ENCODE measurements around the gene EXOSC5. TPM values are rescaled to one million over a fixed set of nuclear protein-coding genes. Genes with fewer than 3 reads are reported as not detected.
A peak's percentile ranks its signal among the peaks of the same experiment; 100 is the strongest.
"Not testable (repeated sequence)": the region's sequence is repeated elsewhere in the genome, so short reads cannot be mapped to it uniquely, and the experiment has no call there.

EXOSC5 gene
- total RNA-seq, 1 donor from 2014 or later, result 20.3 TPM

DNA sequence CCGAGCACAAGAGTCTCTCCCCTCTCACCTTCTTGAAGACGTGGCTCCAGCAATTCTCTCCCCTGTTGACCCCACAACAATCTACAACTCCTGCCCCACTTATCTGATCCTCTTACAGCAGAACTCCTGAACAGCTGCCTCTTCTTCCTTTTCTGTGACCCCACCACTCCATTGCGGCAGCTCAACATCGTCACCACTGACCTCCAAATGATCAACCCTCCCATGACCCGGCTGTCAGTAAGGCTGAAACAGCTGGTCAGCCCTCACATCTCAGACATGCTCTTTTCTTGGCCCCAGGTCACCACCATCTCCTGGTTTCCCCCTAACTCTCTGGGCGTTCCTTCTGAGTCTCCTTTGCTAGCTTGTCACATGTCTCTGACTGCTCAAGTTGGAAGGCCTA lies 1.8 kb downstream of the EXOSC5 start:
- H3K4me1 Mint-ChIP-seq, result peaks cover 38% of the 10 kb centered on the region
- peak overlapping the region; percentile 70 for H3K27ac Mint-ChIP-seq (ENCODE audit: unreplicated experiment)
- no peak for DNase-seq (ENCODE audit: low read depth, low spot score)
- no peaks in the 10 kb centered on the region for H3K27me3 Mint-ChIP-seq (ENCODE audit: low read depth)
- peak overlapping the region; percentile 77 for H3K4me3 Mint-ChIP-seq
- TF ChIP-seq, protein P1, sequence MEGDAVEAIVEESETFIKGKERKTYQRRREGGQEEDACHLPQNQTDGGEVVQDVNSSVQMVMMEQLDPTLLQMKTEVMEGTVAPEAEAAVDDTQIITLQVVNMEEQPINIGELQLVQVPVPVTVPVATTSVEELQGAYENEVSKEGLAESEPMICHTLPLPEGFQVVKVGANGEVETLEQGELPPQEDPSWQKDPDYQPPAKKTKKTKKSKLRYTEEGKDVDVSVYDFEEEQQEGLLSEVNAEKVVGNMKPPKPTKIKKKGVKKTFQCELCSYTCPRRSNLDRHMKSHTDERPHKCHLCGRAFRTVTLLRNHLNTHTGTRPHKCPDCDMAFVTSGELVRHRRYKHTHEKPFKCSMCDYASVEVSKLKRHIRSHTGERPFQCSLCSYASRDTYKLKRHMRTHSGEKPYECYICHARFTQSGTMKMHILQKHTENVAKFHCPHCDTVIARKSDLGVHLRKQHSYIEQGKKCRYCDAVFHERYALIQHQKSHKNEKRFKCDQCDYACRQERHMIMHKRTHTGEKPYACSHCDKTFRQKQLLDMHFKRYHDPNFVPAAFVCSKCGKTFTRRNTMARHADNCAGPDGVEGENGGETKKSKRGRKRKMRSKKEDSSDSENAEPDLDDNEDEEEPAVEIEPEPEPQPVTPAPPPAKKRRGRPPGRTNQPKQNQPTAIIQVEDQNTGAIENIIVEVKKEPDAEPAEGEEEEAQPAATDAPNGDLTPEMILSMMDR (conservative IDR thresholded peaks at IDR 0.05), result no peak
- no peaks in the 10 kb centered on the region for H3K9me3 Mint-ChIP-seq
- no peaks in the 10 kb centered on the region for H3K36me3 Mint-ChIP-seq (ENCODE audit: low read depth)

GRCh38 chr19:41392775-41393174 lies 4.4 kb downstream of the EXOSC5 start:
- Mint-ChIP-seq H3K36me3 (ENCODE audit: low read depth) (no peaks in the 10 kb centered on the region), H3K27me3 (ENCODE audit: low read depth) (no peaks in the 10 kb centered on the region), H3K4me1 (peaks cover 24% of the 10 kb centered on the region), H3K4me3 (no peak overlapping the region), H3K27ac (ENCODE audit: unreplicated experiment) (no peak overlapping the region), H3K9me3 (no peaks in the 10 kb centered on the region)
- TF ChIP-seq, protein P1 (conservative IDR thresholded peaks at IDR 0.05), result no peak
- DNase-seq (ENCODE audit: low read depth, low spot score), result no peak

DNA sequence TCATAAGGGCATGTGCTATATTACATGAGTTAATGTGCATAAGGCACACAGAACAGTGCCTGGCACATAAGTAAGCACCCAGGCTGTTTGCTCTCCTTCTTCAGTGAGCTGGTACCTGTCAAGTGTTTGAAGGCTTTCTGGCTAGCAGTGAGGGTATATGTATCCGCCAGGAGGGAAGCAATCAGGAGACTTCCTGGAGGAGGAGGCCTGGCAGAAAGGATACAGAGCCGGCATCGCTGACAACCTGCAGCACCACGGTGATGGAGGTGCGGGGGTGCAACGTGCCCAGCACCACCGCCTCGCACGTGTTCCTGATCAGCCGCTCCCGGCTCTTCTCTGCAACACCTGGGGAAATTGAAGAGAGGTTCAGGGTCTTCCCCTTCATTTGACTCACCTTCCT lies 5.5 kb downstream of the EXOSC5 start:
- TF ChIP-seq, protein P1 (conservative IDR thresholded peaks at IDR 0.05), result no peak
- Mint-ChIP-seq H3K36me3 (ENCODE audit: low read depth) (no peaks in the 10 kb centered on the region), H3K27ac (ENCODE audit: unreplicated experiment) (no peak overlapping the region), H3K4me1 (peaks cover 13% of the 10 kb centered on the region), H3K27me3 (ENCODE audit: low read depth) (no peaks in the 10 kb centered on the region), H3K4me3 (no peak overlapping the region), H3K9me3 (no peaks in the 10 kb centered on the region)
- no peak for DNase-seq (ENCODE audit: low read depth, low spot score)

GRCh38 chr19:41386442-41386841 lies 10.7 kb downstream of the EXOSC5 start:
- no peak overlapping the region for H3K27ac Mint-ChIP-seq (ENCODE audit: unreplicated experiment)
- TF ChIP-seq, protein P1 (conservative IDR thresholded peaks at IDR 0.05), result no peak
- no peak overlapping the region for H3K4me3 Mint-ChIP-seq
- DNase-seq (ENCODE audit: low read depth, low spot score), result no peak
- H3K9me3 Mint-ChIP-seq, result no peaks in the 10 kb centered on the region
- H3K36me3 Mint-ChIP-seq (ENCODE audit: low read depth), result peaks cover 2% of the 10 kb centered on the region
- no peaks in the 10 kb centered on the region for H3K4me1 Mint-ChIP-seq
- no peaks in the 10 kb centered on the region for H3K27me3 Mint-ChIP-seq (ENCODE audit: low read depth)

- H3K36me3 Mint-ChIP-seq (ENCODE audit: low read depth), result peaks cover 2% of the 10 kb centered on the region
- H3K27ac Mint-ChIP-seq (ENCODE audit: unreplicated experiment), result no peak overlapping the region
- TF ChIP-seq, protein P1 (conservative IDR thresholded peaks at IDR 0.05), result no peak
These were observed 12.8 kb downstream of the EXOSC5 start for GRCh38 chr19:41384351-41384750.

DNA sequence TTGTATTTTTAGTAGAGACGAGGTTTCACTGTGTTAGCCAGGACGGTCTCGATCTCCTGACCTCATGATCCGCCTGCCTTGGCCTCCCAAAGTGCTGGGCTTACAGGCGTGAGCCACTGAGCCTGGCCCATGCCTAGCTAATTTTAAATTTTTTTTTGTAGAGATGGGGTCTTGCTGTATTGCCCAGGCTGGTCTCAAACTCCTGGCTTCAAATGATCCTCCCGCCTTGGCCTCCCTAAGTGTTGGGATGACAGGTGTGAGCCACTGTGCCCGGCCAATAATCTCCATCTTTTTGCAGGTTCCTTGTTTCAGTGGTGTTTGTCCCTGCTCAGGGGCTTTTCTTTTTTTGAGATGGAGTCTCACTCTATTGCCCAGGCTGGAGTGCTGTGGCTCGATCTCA lies 15.6 kb downstream of the EXOSC5 start:
- H3K27ac Mint-ChIP-seq (ENCODE audit: unreplicated experiment), result not testable (repeated sequence)

More at GRCh38 chr19:41384351-41384750, 12.8 kb downstream of the EXOSC5 start:
- Mint-ChIP-seq H3K4me3 (no peak overlapping the region), H3K9me3 (no peaks in the 10 kb centered on the region), H3K4me1 (no peaks in the 10 kb centered on the region), H3K27me3 (ENCODE audit: low read depth) (no peaks in the 10 kb centered on the region)
- DNase-seq (ENCODE audit: low read depth, low spot score), result no peak

More for the DNA sequence above, 15.6 kb downstream of the EXOSC5 start:
- not testable (repeated sequence) for H3K27me3 Mint-ChIP-seq (ENCODE audit: low read depth); H3K4me1 Mint-ChIP-seq; H3K9me3 Mint-ChIP-seq; H3K36me3 Mint-ChIP-seq (ENCODE audit: low read depth); H3K4me3 Mint-ChIP-seq; DNase-seq (ENCODE audit: low read depth, low spot score)

All from neural crest cell (in vitro differentiated cells).